Stomach (tissue), 4 donors: ENCODE measurements around the gene ALDH18A1.

Experiments
- POLR2A ChIP-seq, 4 donors: fragments of 450-650 bp; IDR thresholded peaks; one replicate each; pipeline ENCODE4 v1.6.1; 2016; ENCODE audit warnings: antibody characterized with exemption in 4 of 4, control low read depth in 2 of 4, mild to moderate bottlenecking in 1 of 4, moderate library complexity in 1 of 4
- TF ChIP-seq, protein P1 (sequence below), 7 experiments: fragments of 450-650 bp in 4 of 7; fragments of 200-600 bp in 3 of 7; sonication (generic) in 3 of 7; IDR thresholded peaks; one replicate each; pipeline ENCODE4 v1.5.1; 2016 to 2019; ENCODE audit warnings: antibody characterized with exemption in 7 of 7, control low read depth in 2 of 7, mild to moderate bottlenecking in 1 of 7

DNA sequence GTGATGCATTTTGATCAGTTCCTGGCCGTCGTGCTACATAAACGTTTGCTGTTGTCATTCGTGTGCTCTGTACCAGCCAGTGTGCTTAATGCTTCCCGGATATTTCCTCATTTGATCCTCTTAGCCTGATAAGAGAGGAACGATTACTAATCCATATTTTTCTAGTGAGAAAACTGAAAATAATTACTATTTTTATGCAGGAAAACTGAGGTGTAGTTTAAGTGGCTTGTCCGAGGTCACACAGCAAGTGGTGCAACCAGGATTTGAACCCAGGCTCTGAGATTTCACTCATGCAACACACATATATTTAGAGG lies 94.7 kb downstream of the ALDH18A1 start:
- TF ChIP-seq, protein P1, sequence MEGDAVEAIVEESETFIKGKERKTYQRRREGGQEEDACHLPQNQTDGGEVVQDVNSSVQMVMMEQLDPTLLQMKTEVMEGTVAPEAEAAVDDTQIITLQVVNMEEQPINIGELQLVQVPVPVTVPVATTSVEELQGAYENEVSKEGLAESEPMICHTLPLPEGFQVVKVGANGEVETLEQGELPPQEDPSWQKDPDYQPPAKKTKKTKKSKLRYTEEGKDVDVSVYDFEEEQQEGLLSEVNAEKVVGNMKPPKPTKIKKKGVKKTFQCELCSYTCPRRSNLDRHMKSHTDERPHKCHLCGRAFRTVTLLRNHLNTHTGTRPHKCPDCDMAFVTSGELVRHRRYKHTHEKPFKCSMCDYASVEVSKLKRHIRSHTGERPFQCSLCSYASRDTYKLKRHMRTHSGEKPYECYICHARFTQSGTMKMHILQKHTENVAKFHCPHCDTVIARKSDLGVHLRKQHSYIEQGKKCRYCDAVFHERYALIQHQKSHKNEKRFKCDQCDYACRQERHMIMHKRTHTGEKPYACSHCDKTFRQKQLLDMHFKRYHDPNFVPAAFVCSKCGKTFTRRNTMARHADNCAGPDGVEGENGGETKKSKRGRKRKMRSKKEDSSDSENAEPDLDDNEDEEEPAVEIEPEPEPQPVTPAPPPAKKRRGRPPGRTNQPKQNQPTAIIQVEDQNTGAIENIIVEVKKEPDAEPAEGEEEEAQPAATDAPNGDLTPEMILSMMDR (IDR thresholded peaks at IDR 0.05), result no peak
- no peak for TF ChIP-seq POLR2A (IDR thresholded peaks at IDR 0.05)
